Mesendoderm (in vitro differentiated cells): ENCODE results near the gene DGCR2. TPM values are rescaled to one million over a fixed set of nuclear protein-coding genes. Genes with fewer than 3 reads are reported as not detected.

Experiments
- DNase-seq: peaks from one replicate; pipeline ENCODE4 v3.0.0; 2013
- H2AK5ac ChIP-seq: 2 replicates; pipeline ENCODE4 v1.6.1; 2013; ENCODE audit warnings: low read length, inconsistent platforms
- H2BK120ac ChIP-seq: 2 replicates; pipeline ENCODE4 v1.6.1; 2013; ENCODE audit warnings: low read depth, mild to moderate bottlenecking, low read length, moderate library complexity, mixed read lengths
- H2BK15ac ChIP-seq: replicated peaks from 2 replicates; pipeline ENCODE4 v1.6.1; 2013; ENCODE audit warnings: low read depth, mild to moderate bottlenecking, moderate library complexity
- H2BK5ac ChIP-seq: 2 replicates; pipeline ENCODE4 v1.6.1; 2013; ENCODE audit warnings: low read length, inconsistent platforms
- H3K18ac ChIP-seq: 2 replicates; pipeline ENCODE4 v1.6.1; 2013; ENCODE audit warnings: mild to moderate bottlenecking, low read length, mixed read lengths
- H3K23ac ChIP-seq: one replicate; pipeline ENCODE4 v1.6.1; 2013; ENCODE audit warnings: low read length
- H3K27ac ChIP-seq: 2 replicates; pipeline ENCODE4 v1.5.1; 2013; ENCODE audit warnings: low read depth, mild to moderate bottlenecking, inconsistent platforms, low read length, moderate library complexity
- H3K27me3 ChIP-seq: 2 replicates; pipeline ENCODE4 v1.6.1; 2013; ENCODE audit warnings: low read length, control low read depth, mild to moderate bottlenecking, inconsistent platforms; ENCODE audit not compliant: insufficient read depth, poor library complexity
- H3K36me3 ChIP-seq: 2 replicates; pipeline ENCODE4 v1.6.1; 2013; ENCODE audit warnings: low read length, inconsistent platforms; ENCODE audit not compliant: control insufficient read depth, insufficient read depth
- H3K4ac ChIP-seq: one replicate; pipeline ENCODE4 v1.6.1; 2013; ENCODE audit warnings: low read depth, mild to moderate bottlenecking, low read length, moderate library complexity
- H3K4me1 ChIP-seq: 2 replicates; pipeline ENCODE4 v1.6.1; 2013; ENCODE audit warnings: low read depth, low read length, inconsistent platforms; ENCODE audit not compliant: control insufficient read depth
- H3K4me2 ChIP-seq: 2 replicates; pipeline ENCODE4 v1.6.1; 2013; ENCODE audit warnings: low read length
- H3K4me3 ChIP-seq: 2 replicates; pipeline ENCODE4 v1.5.1; 2013; ENCODE audit warnings: mild to moderate bottlenecking, low read length
- H3K56ac ChIP-seq: one replicate; pipeline ENCODE4 v1.6.1; 2013; ENCODE audit warnings: low read length
- H3K79me1 ChIP-seq: 2 replicates; pipeline ENCODE4 v1.6.1; 2013; ENCODE audit warnings: low read length, inconsistent platforms
- H3K79me2 ChIP-seq: 2 replicates; pipeline ENCODE4 v1.6.1; 2013; ENCODE audit warnings: mild to moderate bottlenecking, low read length; ENCODE audit not compliant: control insufficient read depth, insufficient read depth
- H3K9ac ChIP-seq: 2 replicates; pipeline ENCODE4 v1.6.1; 2013; ENCODE audit warnings: low read length, inconsistent platforms
- H4K5ac ChIP-seq: one replicate; pipeline ENCODE4 v1.6.1; 2013; ENCODE audit warnings: low read length
- H4K8ac ChIP-seq: one replicate; pipeline ENCODE4 v1.6.1; 2013; ENCODE audit warnings: low read depth, mild to moderate bottlenecking, control low read depth, low read length, moderate library complexity
- WGBS: extraction: QIAGEN DNeasy Blood & Tissue Kit; methylation state at CpG from one replicate; pipeline ENCODE4 v1.1.7; 2013; ENCODE audit warnings: low lambda C conversion rate, missing lambda C conversion rate; ENCODE audit not compliant: insufficient coverage; ENCODE audit errors: extremely low coverage; 5-methylcytosine and 5-hydroxymethylcytosine counted together
- polyA plus RNA-seq, 2 experiments: library from polyadenylated mRNA; stranded (reverse); fragments of 200-250 nt; gene quantifications; one replicate each; pipeline ENCODE4 v1.2.3, GENCODE V29; 2013

DGCR2 gene
- polyA plus RNA-seq (2013, experiment 1 of 2), result 33.9 TPM
- 32.7 TPM for polyA plus RNA-seq (2013, experiment 2 of 2)

GRCh38 chr22:19122143-19122751, at the start of gene DGCR2:
DGCR2 (minus strand) TSS chr22:19122412; CDS start chr22:19122206, 206 bp downstream.
- no peaks in the 10 kb centered on the region for H3K36me3 ChIP-seq
- H2BK5ac ChIP-seq, result peak within 1 kb of the TSS; percentile 84
- H3K4me2 ChIP-seq, result peak within 1 kb of the TSS; percentile 87
- peak within 1 kb of the TSS; percentile 93 for H3K18ac ChIP-seq
- no peaks in the 10 kb centered on the region for H3K27me3 ChIP-seq
- H3K4ac ChIP-seq, result peak within 1 kb of the TSS; percentile 20
- WGBS, result no CpG with 5 or more reads among the region's 67 CpGs
- H2BK15ac ChIP-seq, result no peak within 1 kb of the TSS
- peak within 1 kb of the TSS; percentile 100 for H3K56ac ChIP-seq
- peak within 1 kb of the TSS; percentile 97 for H3K23ac ChIP-seq
- H3K79me1 ChIP-seq, result peaks cover 30% of the 10 kb centered on the region
- peaks cover 6% of the 10 kb centered on the region for H3K4me1 ChIP-seq
- H3K9ac ChIP-seq, result peak within 1 kb of the TSS; percentile 99
- peak within 1 kb of the TSS; percentile 39 for H4K8ac ChIP-seq
- H4K5ac ChIP-seq, result no peak within 1 kb of the TSS
- H2AK5ac ChIP-seq, result no peak within 1 kb of the TSS
- peak within 1 kb of the TSS; percentile 71 for H3K27ac ChIP-seq
- peak; percentile 98 for DNase-seq
- no peak within 1 kb of the TSS for H2BK120ac ChIP-seq
- peak within 1 kb of the TSS; percentile 95 for H3K4me3 ChIP-seq
- peaks cover 41% of the 10 kb centered on the region for H3K79me2 ChIP-seq

GRCh38 chr22:19169947-19170318, 47.7 kb upstream of the DGCR2 start:
- no peak overlapping the region for H3K56ac ChIP-seq
- H3K23ac ChIP-seq, result no peak overlapping the region
- H3K4ac ChIP-seq, result no peak overlapping the region
- H3K36me3 ChIP-seq, result no peaks in the 10 kb centered on the region
- no peak overlapping the region for H3K27ac ChIP-seq
- H3K4me1 ChIP-seq, result peaks cover 10% of the 10 kb centered on the region
- H3K4me3 ChIP-seq, result no peak overlapping the region
- no CpG with 5 or more reads among the region's 7 CpGs for WGBS
- H3K27me3 ChIP-seq, result peaks cover 17% of the 10 kb centered on the region
- H3K9ac ChIP-seq, result no peak overlapping the region
- H2BK5ac ChIP-seq, result no peak overlapping the region
- no peak overlapping the region for H4K5ac ChIP-seq
- peaks cover 18% of the 10 kb centered on the region for H3K79me2 ChIP-seq
- no peak overlapping the region for H3K18ac ChIP-seq
- H3K79me1 ChIP-seq, result peaks cover 19% of the 10 kb centered on the region
- no peak overlapping the region for H3K4me2 ChIP-seq
- DNase-seq, result no peak
- no peak overlapping the region for H2BK15ac ChIP-seq
- H2AK5ac ChIP-seq, result no peak overlapping the region
- no peak overlapping the region for H2BK120ac ChIP-seq
- no peak overlapping the region for H4K8ac ChIP-seq

GRCh38 chr22:19169002-19169946, 47.1 kb upstream of the DGCR2 start:
- Histone ChIP-seq H3K79me1 (peaks cover 15% of the 10 kb centered on the region), H2BK5ac (no peak overlapping the region), H3K23ac (no peak overlapping the region), H3K4me2 (peak overlapping the region; percentile 8), H3K9ac (no peak overlapping the region), H2BK120ac (no peak overlapping the region), H3K4me3 (no peak overlapping the region), H3K4me1 (peaks cover 8% of the 10 kb centered on the region), H3K4ac (no peak overlapping the region), H2BK15ac (no peak overlapping the region), H3K79me2 (peaks cover 18% of the 10 kb centered on the region), H3K27ac (no peak overlapping the region), H4K8ac (no peak overlapping the region), H3K27me3 (peaks cover 17% of the 10 kb centered on the region), H3K36me3 (no peaks in the 10 kb centered on the region), H3K18ac (no peak overlapping the region), H3K56ac (peak overlapping the region; percentile 65), H2AK5ac (no peak overlapping the region), H4K5ac (no peak overlapping the region)
- WGBS, result no CpG with 5 or more reads among the region's 58 CpGs
- DNase-seq, result peak; percentile 51

- peaks cover 17% of the 10 kb centered on the region for H3K27me3 ChIP-seq
- DNase-seq, result no peak
- no peak overlapping the region for H4K5ac ChIP-seq
- H3K4ac ChIP-seq, result no peak overlapping the region
- H2BK5ac ChIP-seq, result no peak overlapping the region
- no peak overlapping the region for H2BK15ac ChIP-seq
- no peak overlapping the region for H4K8ac ChIP-seq
- no peak overlapping the region for H3K9ac ChIP-seq
- no peak overlapping the region for H2AK5ac ChIP-seq
- peaks cover 17% of the 10 kb centered on the region for H3K79me2 ChIP-seq
- H3K18ac ChIP-seq, result no peak overlapping the region
- H3K56ac ChIP-seq, result no peak overlapping the region
- WGBS, result no CpG with 5 or more reads among the region's 17 CpGs
- H3K4me1 ChIP-seq, result peaks cover 5% of the 10 kb centered on the region
- H3K36me3 ChIP-seq, result no peaks in the 10 kb centered on the region
- H3K23ac ChIP-seq, result no peak overlapping the region
- no peak overlapping the region for H2BK120ac ChIP-seq
- no peak overlapping the region for H3K4me2 ChIP-seq
- no peak overlapping the region for H3K27ac ChIP-seq
- peaks cover 10% of the 10 kb centered on the region for H3K79me1 ChIP-seq
- H3K4me3 ChIP-seq, result no peak overlapping the region
Measured at GRCh38 chr22:19168088-19168890, 46.1 kb upstream of the DGCR2 start.

- WGBS, result no CpG with 5 or more reads among the region's 13 CpGs
- H2AK5ac ChIP-seq, result no peak overlapping the region
- H3K23ac ChIP-seq, result no peak overlapping the region
- H3K79me2 ChIP-seq, result peaks cover 7% of the 10 kb centered on the region
- no peak for DNase-seq
- H3K9ac ChIP-seq, result no peak overlapping the region
- no peak overlapping the region for H2BK5ac ChIP-seq
- H3K36me3 ChIP-seq, result no peaks in the 10 kb centered on the region
- no peak overlapping the region for H2BK120ac ChIP-seq
- no peak overlapping the region for H4K5ac ChIP-seq
- peaks cover under 1% of the 10 kb centered on the region for H3K4me1 ChIP-seq
- no peak overlapping the region for H3K4me2 ChIP-seq
- H3K18ac ChIP-seq, result no peak overlapping the region
- H4K8ac ChIP-seq, result no peak overlapping the region
- H3K27me3 ChIP-seq, result peaks cover 17% of the 10 kb centered on the region
- H3K56ac ChIP-seq, result no peak overlapping the region
- peaks cover 4% of the 10 kb centered on the region for H3K79me1 ChIP-seq
- no peak overlapping the region for H3K4me3 ChIP-seq
- H3K27ac ChIP-seq, result no peak overlapping the region
- no peak overlapping the region for H3K4ac ChIP-seq
- no peak overlapping the region for H2BK15ac ChIP-seq
Measured at GRCh38 chr22:19167106-19167869, 45.1 kb upstream of the DGCR2 start.
